ENCODE data around the gene SIAE.
A peak's percentile ranks its signal among the peaks of the same experiment; 100 is the strongest.

Gene SIAE

GRCh38 chr11:124682443-124682842, 8.9 kb upstream of the SIAE start:
- H3K36me3 ChIP-seq (ENCODE audit: control insufficient read depth in 4 of 4, insufficient read depth in 4 of 4, low read length in 3 of 4), result no peaks in the 10 kb centered on the region
- no peaks in the 10 kb centered on the region for H3K4me1 ChIP-seq (ENCODE audit: control extremely low read depth in 1 of 4, control insufficient read depth in 4 of 4, insufficient read depth in 4 of 4, low read length in 3 of 4)
- POLR2A ChIA-PET, result interaction anchor here (0.6 kb wide), 1 partner anchor 27 kb away, joined by 3 read pairs; no protein-coding TSS in a partner anchor
- no peaks in the 10 kb centered on the region for H3K27me3 ChIP-seq (replicated peaks in 2 of 5; ENCODE audit: control insufficient read depth in 4 of 5, insufficient read depth in 5 of 5, low read length in 4 of 5)
- CTCF ChIA-PET, result interaction anchor here (1.4 kb wide), 1 partner anchor 32 kb away, joined by 4 read pairs; no protein-coding TSS in a partner anchor
- no CpG with 5 or more reads among the region's 1 CpG for WGBS (ENCODE audit: insufficient coverage)
- H3K27ac ChIP-seq (ENCODE audit: insufficient read depth in 1 of 2, low read depth in 1 of 2, low read length in 2 of 2, poor library complexity in 1 of 2, severe bottlenecking in 2 of 2), result no peak overlapping the region
- peaks cover 4 to 27% (median 17%) of the 10 kb centered on the region in 5 experiments for H3K9me3 ChIP-seq (ENCODE audit: control extremely low read depth in 1 of 5, control insufficient read depth in 4 of 5, insufficient read depth in 2 of 5, low read depth in 1 of 5, low read length in 4 of 5)
- DNase-seq, result peak in 1 of 3 donors; percentile 11
- no peak overlapping the region for H3K4me3 ChIP-seq (ENCODE audit: control insufficient read depth in 1 of 7, extremely low read depth in 1 of 7, insufficient read depth in 4 of 7, low read depth in 2 of 7, low read length in 6 of 7)

- WGBS (ENCODE audit: insufficient coverage), result no CpG with 5 or more reads among the region's 2 CpGs
Observed at GRCh38 chr11:124681421-124681820, 7.9 kb upstream of the SIAE start.

GRCh38 chr11:124678416-124678815, 4.9 kb upstream of the SIAE start:
- no peak overlapping the region for H3K4me3 ChIP-seq (ENCODE audit: control insufficient read depth in 1 of 7, extremely low read depth in 1 of 7, insufficient read depth in 4 of 7, low read depth in 2 of 7, low read length in 6 of 7)
- ChIA-PET CTCF (interaction anchor here (1.5 kb wide), 1 partner anchor 52 kb away, joined by 3 read pairs; no protein-coding TSS in a partner anchor), POLR2A (no interaction called here)
- WGBS (ENCODE audit: insufficient coverage), result 100% methylated on average over 1 of the region's 5 CpGs
- peaks cover 0 to 13% (median 9%) of the 10 kb centered on the region in 4 experiments for H3K4me1 ChIP-seq (ENCODE audit: control extremely low read depth in 1 of 4, control insufficient read depth in 4 of 4, insufficient read depth in 4 of 4, low read length in 3 of 4)
- peaks cover 0 to 8% (median 3%) of the 10 kb centered on the region in 5 experiments for H3K9me3 ChIP-seq (ENCODE audit: control extremely low read depth in 1 of 5, control insufficient read depth in 4 of 5, insufficient read depth in 2 of 5, low read depth in 1 of 5, low read length in 4 of 5)
- no peaks in the 10 kb centered on the region for H3K27me3 ChIP-seq (replicated peaks in 2 of 5; ENCODE audit: control insufficient read depth in 4 of 5, insufficient read depth in 5 of 5, low read length in 4 of 5)
- no peaks in the 10 kb centered on the region for H3K36me3 ChIP-seq (ENCODE audit: control insufficient read depth in 4 of 4, insufficient read depth in 4 of 4, low read length in 3 of 4)
- no peak overlapping the region for H3K27ac ChIP-seq (ENCODE audit: insufficient read depth in 1 of 2, low read depth in 1 of 2, low read length in 2 of 2, poor library complexity in 1 of 2, severe bottlenecking in 2 of 2)
- no peak for DNase-seq

More at GRCh38 chr11:124681421-124681820, 7.9 kb upstream of the SIAE start:
- CTCF ChIA-PET, result interaction anchor here (1.4 kb wide), 1 partner anchor 33 kb away, joined by 4 read pairs; no protein-coding TSS in a partner anchor
- no peaks in the 10 kb centered on the region for H3K27me3 ChIP-seq (replicated peaks in 2 of 5; ENCODE audit: control insufficient read depth in 4 of 5, insufficient read depth in 5 of 5, low read length in 4 of 5)
- no peaks in the 10 kb centered on the region for H3K36me3 ChIP-seq (ENCODE audit: control insufficient read depth in 4 of 4, insufficient read depth in 4 of 4, low read length in 3 of 4)
- POLR2A ChIA-PET, result no interaction called here
- peaks cover 0 to 2% (median 0%) of the 10 kb centered on the region in 4 experiments for H3K4me1 ChIP-seq (ENCODE audit: control extremely low read depth in 1 of 4, control insufficient read depth in 4 of 4, insufficient read depth in 4 of 4, low read length in 3 of 4)
- no peak for DNase-seq
- H3K27ac ChIP-seq (ENCODE audit: insufficient read depth in 1 of 2, low read depth in 1 of 2, low read length in 2 of 2, poor library complexity in 1 of 2, severe bottlenecking in 2 of 2), result no peak overlapping the region
- no peak overlapping the region for H3K4me3 ChIP-seq (ENCODE audit: control insufficient read depth in 1 of 7, extremely low read depth in 1 of 7, insufficient read depth in 4 of 7, low read depth in 2 of 7, low read length in 6 of 7)
- peaks cover 3 to 27% (median 17%) of the 10 kb centered on the region in 5 experiments for H3K9me3 ChIP-seq (ENCODE audit: control extremely low read depth in 1 of 5, control insufficient read depth in 4 of 5, insufficient read depth in 2 of 5, low read depth in 1 of 5, low read length in 4 of 5)

GRCh38 chr11:124676386-124676785, 2.8 kb upstream of the SIAE start:
- no peaks in the 10 kb centered on the region for H3K27me3 ChIP-seq (replicated peaks in 2 of 5; ENCODE audit: control insufficient read depth in 4 of 5, insufficient read depth in 5 of 5, low read length in 4 of 5)
- no peak overlapping the region for H3K4me3 ChIP-seq (ENCODE audit: control insufficient read depth in 1 of 7, extremely low read depth in 1 of 7, insufficient read depth in 4 of 7, low read depth in 2 of 7, low read length in 6 of 7)
- no CpG with 5 or more reads among the region's 2 CpGs for WGBS (ENCODE audit: insufficient coverage)
- ChIA-PET CTCF (interaction anchor here (0.6 to 1.1 kb wide), 2 partner anchors 19 to 126 kb away, joined by 3 to 4 read pairs; no protein-coding TSS in a partner anchor), POLR2A (no interaction called here)
- H3K4me1 ChIP-seq (ENCODE audit: control extremely low read depth in 1 of 4, control insufficient read depth in 4 of 4, insufficient read depth in 4 of 4, low read length in 3 of 4), result peaks cover 12 to 30% (median 23%) of the 10 kb centered on the region in 4 experiments
- H3K36me3 ChIP-seq (ENCODE audit: control insufficient read depth in 4 of 4, insufficient read depth in 4 of 4, low read length in 3 of 4), result no peaks in the 10 kb centered on the region
- H3K9me3 ChIP-seq (ENCODE audit: control extremely low read depth in 1 of 5, control insufficient read depth in 4 of 5, insufficient read depth in 2 of 5, low read depth in 1 of 5, low read length in 4 of 5), result no peaks in the 10 kb centered on the region
- no peak for DNase-seq
- H3K27ac ChIP-seq (ENCODE audit: insufficient read depth in 1 of 2, low read depth in 1 of 2, low read length in 2 of 2, poor library complexity in 1 of 2, severe bottlenecking in 2 of 2), result no peak overlapping the region

GRCh38 chr11:124674571-124674970, 1.0 kb upstream of the SIAE start:
- Histone ChIP-seq H3K27me3 (replicated peaks in 2 of 5; ENCODE audit: control insufficient read depth in 4 of 5, insufficient read depth in 5 of 5, low read length in 4 of 5) (no peaks in the 10 kb centered on the region), H3K4me3 (ENCODE audit: control insufficient read depth in 1 of 7, extremely low read depth in 1 of 7, insufficient read depth in 4 of 7, low read depth in 2 of 7, low read length in 6 of 7) (peak overlapping the region in 4 of 7 experiments; percentile 79 to 92 (median 84)), H3K27ac (ENCODE audit: insufficient read depth in 1 of 2, low read depth in 1 of 2, low read length in 2 of 2, poor library complexity in 1 of 2, severe bottlenecking in 2 of 2) (peak overlapping the region; percentile 73 to 91), H3K9me3 (ENCODE audit: control extremely low read depth in 1 of 5, control insufficient read depth in 4 of 5, insufficient read depth in 2 of 5, low read depth in 1 of 5, low read length in 4 of 5) (no peaks in the 10 kb centered on the region), H3K4me1 (ENCODE audit: control extremely low read depth in 1 of 4, control insufficient read depth in 4 of 4, insufficient read depth in 4 of 4, low read length in 3 of 4) (peaks cover 25 to 48% (median 39%) of the 10 kb centered on the region in 4 experiments), H3K36me3 (ENCODE audit: control insufficient read depth in 4 of 4, insufficient read depth in 4 of 4, low read length in 3 of 4) (no peaks in the 10 kb centered on the region)
- WGBS (ENCODE audit: insufficient coverage), result 93% methylated on average over 4 of the region's 5 CpGs
- CTCF ChIA-PET, result interaction anchor here (1.0 to 7.0 kb wide), 2 partner anchors 84 to 89 kb away, joined by 4 to 139 read pairs; partner anchors contain the start of gene ESAM
- POLR2A ChIA-PET, result interaction anchor here (0.6 to 0.8 kb wide), 2 partner anchors 20 to 70 kb away, joined by 3 read pairs; no protein-coding TSS in a partner anchor
- DNase-seq, result peak in 1 of 3 donors; percentile 8

- POLR2A ChIA-PET, result interaction anchor here (0.6 kb wide), 1 partner anchor 21 kb away, joined by 3 read pairs; no protein-coding TSS in a partner anchor
- Histone ChIP-seq H3K27me3 (replicated peaks in 2 of 5; ENCODE audit: control insufficient read depth in 4 of 5, insufficient read depth in 5 of 5, low read length in 4 of 5) (no peaks in the 10 kb centered on the region), H3K27ac (ENCODE audit: insufficient read depth in 1 of 2, low read depth in 1 of 2, low read length in 2 of 2, poor library complexity in 1 of 2, severe bottlenecking in 2 of 2) (peak overlapping the region; percentile 73 to 91), H3K4me1 (ENCODE audit: control extremely low read depth in 1 of 4, control insufficient read depth in 4 of 4, insufficient read depth in 4 of 4, low read length in 3 of 4) (peaks cover 28 to 52% (median 43%) of the 10 kb centered on the region in 4 experiments), H3K9me3 (ENCODE audit: control extremely low read depth in 1 of 5, control insufficient read depth in 4 of 5, insufficient read depth in 2 of 5, low read depth in 1 of 5, low read length in 4 of 5) (no peaks in the 10 kb centered on the region), H3K36me3 (ENCODE audit: control insufficient read depth in 4 of 4, insufficient read depth in 4 of 4, low read length in 3 of 4) (no peaks in the 10 kb centered on the region), H3K4me3 (ENCODE audit: control insufficient read depth in 1 of 7, extremely low read depth in 1 of 7, insufficient read depth in 4 of 7, low read depth in 2 of 7, low read length in 6 of 7) (peak overlapping the region in 6 of 7 experiments; percentile 26 to 92 (median 80))
- CTCF ChIA-PET, result interaction anchor here (0.8 to 7.0 kb wide), 4 partner anchors 24 to 89 kb away, joined by 3 to 139 read pairs (median 4); partner anchors contain the start of gene ESAM
- no peak for DNase-seq
- WGBS (ENCODE audit: insufficient coverage), result 41% methylated on average over 16 of the region's 18 CpGs
Observed at GRCh38 chr11:124674168-124674517, 604 bp upstream of the SIAE start.
